Esophagus muscularis mucosa (tissue), 4 donors: ENCODE data around the gene CAMK2A. TPM values are rescaled to one million over a fixed set of nuclear protein-coding genes. Genes with fewer than 3 reads are reported as not detected.

Experiments
- DNase-seq: peaks from one replicate; pipeline ENCODE4 v3.0.0-alpha.2; 2017; ENCODE audit errors: extremely low spot score
- H3K27ac ChIP-seq, 4 donors: fragments of 200-600 bp; sonication (generic); replicated peaks in 1 of 4; 1 replicate in 3 of 4; 2 replicates in 1 of 4; pipeline ENCODE4 v1.5.1; 2016 to 2019; ENCODE audit warnings: mild to moderate bottlenecking in 1 of 4
- H3K27me3 ChIP-seq, 4 donors: fragments of 200-600 bp; sonication (generic); one replicate each; pipeline versions ENCODE4 v1.5.1 to v1.6.0; 2016 to 2019
- H3K36me3 ChIP-seq, 4 donors: fragments of 200-600 bp; sonication (generic); one replicate each; pipeline ENCODE4 v1.5.1; 2016 to 2019
- H3K4me1 ChIP-seq, 4 donors: fragments of 200-600 bp; sonication (generic); one replicate each; pipeline ENCODE4 v1.5.1; 2016 to 2019
- H3K4me3 ChIP-seq, 4 donors: fragments of 200-600 bp; sonication (generic); 1 replicate in 2 of 4; 2 replicates in 2 of 4; pipeline ENCODE4 v1.5.1; 2016 to 2019; ENCODE audit warnings: mild to moderate bottlenecking in 4 of 4, moderate library complexity in 1 of 4
- H3K9me3 ChIP-seq, 4 donors: fragments of 200-600 bp; sonication (generic); 1 replicate in 3 of 4; 2 replicates in 1 of 4; pipeline ENCODE4 v1.5.1; 2016 to 2019
- EP300 ChIP-seq: sonication (generic); formaldehyde crosslinking; IDR thresholded peaks from one replicate; pipeline ENCODE4 v1.6.1; 2017; ENCODE audit warnings: antibody characterized with exemption
- POLR2A ChIP-seq: fragments of 450-650 bp; IDR thresholded peaks from one replicate; pipeline ENCODE4 v1.6.1; 2017; ENCODE audit warnings: antibody characterized with exemption, moderate library complexity, mild to moderate bottlenecking, low read depth
- POLR2AphosphoS5 ChIP-seq, 2 donors: sonication (generic); formaldehyde crosslinking; IDR thresholded peaks; one replicate each; pipeline ENCODE4 v1.6.1; 2017; ENCODE audit warnings: antibody characterized with exemption in 2 of 2
- WGBS: methylation state at CpG from one replicate; pipeline ENCODE4 v1.1.5; 2018; 5-methylcytosine and 5-hydroxymethylcytosine counted together
- intact Hi-C: fragments of 100-400 bp; cut with DNase I; formaldehyde crosslinking; loops from one replicate; pipeline ENCODE4 v1.15.1; 2023
- total RNA-seq, 4 donors: library from RNA; depleted of rRNA; stranded (reverse); fragments of >200 nt; gene quantifications; one replicate each; pipeline versions ENCODE4 v1.1.0 to v1.2.1, GENCODE V29; 2016
- TF ChIP-seq, protein P1 (sequence below), 3 experiments: fragments of 200-600 bp in 2 of 3; fragments of 450-650 bp in 1 of 3; sonication (generic) in 2 of 3; IDR thresholded peaks; one replicate each; pipeline ENCODE4 v1.5.1; 2017 to 2019; ENCODE audit warnings: antibody characterized with exemption in 3 of 3, mild to moderate bottlenecking in 2 of 3, moderate library complexity in 1 of 3

CAMK2A gene
- total RNA-seq, 4 donors from 2014 or later = 2.5 to 8.0 (median 3.8) TPM

DNA sequence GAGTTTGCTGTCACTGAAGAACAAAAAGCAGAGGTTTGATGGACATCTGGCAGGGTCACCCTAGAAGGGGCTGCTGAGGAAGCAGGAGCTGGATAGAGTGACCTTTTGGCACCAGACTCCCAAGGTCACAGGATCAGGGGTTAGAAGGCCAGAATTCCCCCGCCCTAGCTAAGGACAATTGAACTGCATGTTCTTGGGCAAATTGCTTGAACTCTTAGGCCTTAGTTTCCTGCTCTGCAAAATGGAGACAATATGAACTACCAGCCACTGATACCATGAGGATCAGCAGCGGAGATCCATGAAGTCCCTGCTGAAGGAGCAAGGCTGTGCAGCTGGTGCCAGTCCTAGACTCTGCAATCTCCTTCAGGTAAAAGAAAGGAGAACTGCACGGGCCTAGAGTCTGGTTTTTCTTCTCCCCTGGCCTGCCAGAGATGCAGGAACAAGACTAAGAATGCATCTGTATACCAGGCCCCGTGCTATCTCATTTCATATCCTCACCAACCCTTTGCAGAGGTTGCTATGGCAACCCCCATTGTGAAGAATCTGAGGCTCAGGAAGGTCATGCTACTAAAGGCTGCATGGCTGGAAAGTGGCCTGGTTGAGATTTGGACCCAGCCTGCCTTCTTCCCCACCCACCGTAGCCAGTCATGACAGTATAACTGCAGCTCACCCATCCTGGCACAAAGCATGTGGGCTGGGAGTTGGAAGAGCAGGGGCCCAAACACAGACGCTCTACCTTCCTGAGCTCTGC, 33.7 kb downstream of the CAMK2A start:
- Histone ChIP-seq H3K27ac (no peak overlapping the region), H3K4me1 (no peaks in the 10 kb centered on the region), H3K36me3 (no peaks in the 10 kb centered on the region), H3K4me3 (no peak overlapping the region), H3K27me3 (no peaks in the 10 kb centered on the region), H3K9me3 (no peaks in the 10 kb centered on the region)
- intact Hi-C loops = no loop called here
- no peak for DNase-seq
- TF ChIP-seq EP300 = no peak
- TF ChIP-seq, protein P1, sequence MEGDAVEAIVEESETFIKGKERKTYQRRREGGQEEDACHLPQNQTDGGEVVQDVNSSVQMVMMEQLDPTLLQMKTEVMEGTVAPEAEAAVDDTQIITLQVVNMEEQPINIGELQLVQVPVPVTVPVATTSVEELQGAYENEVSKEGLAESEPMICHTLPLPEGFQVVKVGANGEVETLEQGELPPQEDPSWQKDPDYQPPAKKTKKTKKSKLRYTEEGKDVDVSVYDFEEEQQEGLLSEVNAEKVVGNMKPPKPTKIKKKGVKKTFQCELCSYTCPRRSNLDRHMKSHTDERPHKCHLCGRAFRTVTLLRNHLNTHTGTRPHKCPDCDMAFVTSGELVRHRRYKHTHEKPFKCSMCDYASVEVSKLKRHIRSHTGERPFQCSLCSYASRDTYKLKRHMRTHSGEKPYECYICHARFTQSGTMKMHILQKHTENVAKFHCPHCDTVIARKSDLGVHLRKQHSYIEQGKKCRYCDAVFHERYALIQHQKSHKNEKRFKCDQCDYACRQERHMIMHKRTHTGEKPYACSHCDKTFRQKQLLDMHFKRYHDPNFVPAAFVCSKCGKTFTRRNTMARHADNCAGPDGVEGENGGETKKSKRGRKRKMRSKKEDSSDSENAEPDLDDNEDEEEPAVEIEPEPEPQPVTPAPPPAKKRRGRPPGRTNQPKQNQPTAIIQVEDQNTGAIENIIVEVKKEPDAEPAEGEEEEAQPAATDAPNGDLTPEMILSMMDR (IDR thresholded peaks at IDR 0.05) = no peak
- no peak for TF ChIP-seq POLR2AphosphoS5 (IDR thresholded peaks at IDR 0.05)
- no peak for TF ChIP-seq POLR2A
- WGBS = 87% methylated on average over 5 of the region's 6 CpGs

DNA sequence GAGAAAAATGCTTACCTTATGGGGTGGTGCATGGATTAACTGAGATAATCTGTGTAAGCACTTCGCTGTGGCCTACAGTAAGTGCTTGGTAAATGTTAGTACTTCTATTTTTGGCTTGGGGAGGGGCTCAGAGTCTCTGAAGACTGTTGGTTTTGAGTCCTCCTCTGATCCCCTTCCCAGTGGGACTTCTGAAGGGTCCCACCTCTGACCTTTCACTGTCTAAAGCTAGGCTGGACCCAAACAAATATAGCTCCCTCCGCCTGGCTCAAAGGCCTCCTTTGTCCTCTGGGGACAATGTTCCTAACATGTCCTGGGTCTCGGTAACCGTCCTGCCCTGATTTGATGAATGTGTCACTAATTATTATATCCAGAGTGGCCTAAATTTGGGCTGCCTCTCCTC, 34.8 kb downstream of the CAMK2A start:
- Histone ChIP-seq H3K27ac (no peak overlapping the region), H3K27me3 (no peaks in the 10 kb centered on the region), H3K4me3 (no peak overlapping the region), H3K4me1 (no peaks in the 10 kb centered on the region), H3K36me3 (no peaks in the 10 kb centered on the region), H3K9me3 (no peaks in the 10 kb centered on the region)
- no peak for DNase-seq
- WGBS = 92% methylated on average over 4 of the region's 4 CpGs
- intact Hi-C loops = no loop called here
- TF ChIP-seq POLR2AphosphoS5 (IDR thresholded peaks at IDR 0.05) (no peak), EP300 (no peak), POLR2A (no peak)
- TF ChIP-seq, protein P1 (IDR thresholded peaks at IDR 0.05) = no peak

DNA sequence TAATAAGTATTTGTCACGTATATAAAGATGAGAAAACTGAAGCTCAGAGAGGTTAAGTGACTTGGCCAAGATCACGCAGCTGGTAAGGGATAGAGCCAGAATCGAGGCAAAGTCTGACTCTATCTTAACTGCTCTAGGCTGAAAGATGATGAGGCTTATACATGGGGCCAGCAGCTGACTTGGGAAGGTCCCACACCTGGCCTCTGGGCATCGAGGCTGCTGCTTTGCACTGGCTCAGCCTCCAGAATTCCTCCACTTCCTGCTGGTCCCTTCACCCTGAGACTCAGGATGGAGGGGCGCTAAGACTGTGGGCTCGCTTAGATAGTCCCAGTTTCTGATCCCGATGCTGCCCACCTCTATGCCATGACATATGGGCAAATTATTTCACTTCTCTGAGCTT, 35.2 kb downstream of the CAMK2A start:
- no peak overlapping the region for H3K27ac ChIP-seq
- H3K4me3 ChIP-seq = no peak overlapping the region
- no peak for DNase-seq
- no peak for TF ChIP-seq POLR2A
- H3K27me3 ChIP-seq = no peaks in the 10 kb centered on the region
- WGBS = 82% methylated on average over 7 of the region's 7 CpGs
- intact Hi-C loops = no loop called here
- H3K4me1 ChIP-seq = no peaks in the 10 kb centered on the region
- H3K9me3 ChIP-seq = no peaks in the 10 kb centered on the region
- no peaks in the 10 kb centered on the region for H3K36me3 ChIP-seq

DNA sequence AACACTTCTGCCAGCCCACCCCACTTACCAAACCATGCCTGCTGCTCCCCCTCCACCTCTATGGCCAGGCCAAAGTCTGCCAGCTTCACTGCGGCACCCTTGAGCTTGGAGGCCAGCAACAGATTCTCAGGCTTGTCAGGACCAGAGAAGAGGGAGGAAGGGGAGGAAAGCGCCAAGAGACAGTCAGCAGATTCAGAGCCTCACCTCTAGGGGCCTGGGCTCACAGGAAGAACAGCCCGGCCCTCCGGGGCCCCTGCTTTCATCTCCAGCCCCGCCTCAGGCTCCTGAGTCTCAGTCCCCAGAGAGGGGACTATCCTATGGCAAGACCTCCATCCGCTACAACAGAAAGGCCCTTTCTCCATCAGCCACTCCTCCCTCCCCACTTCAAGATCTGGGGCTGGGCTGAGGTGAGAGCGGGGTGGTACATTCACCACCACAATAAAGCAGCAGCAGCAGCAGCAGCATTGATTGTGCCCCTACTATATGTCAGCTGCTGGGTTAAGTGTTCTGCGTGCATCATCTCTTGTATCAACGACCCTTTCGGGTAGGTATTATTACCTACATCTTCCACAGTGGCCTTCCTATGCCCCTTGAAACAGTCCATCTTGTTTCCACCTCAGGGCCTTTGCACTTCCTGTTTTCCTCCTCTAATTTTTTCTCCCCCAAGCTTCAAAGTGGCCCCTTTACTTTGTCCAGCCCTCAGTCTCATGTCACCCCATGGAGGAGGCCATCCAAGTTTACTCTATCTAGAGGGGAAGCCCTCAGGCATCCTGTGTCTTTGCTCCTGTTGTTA, 36.0 kb downstream of the CAMK2A start:
- Histone ChIP-seq H3K4me3 (no peak overlapping the region), H3K4me1 (no peaks in the 10 kb centered on the region), H3K27me3 (no peaks in the 10 kb centered on the region), H3K36me3 (no peaks in the 10 kb centered on the region), H3K27ac (no peak overlapping the region), H3K9me3 (no peaks in the 10 kb centered on the region)
- intact Hi-C loops = no loop called here
- TF ChIP-seq EP300 (no peak), POLR2AphosphoS5 (IDR thresholded peaks at IDR 0.05) (no peak), POLR2A (no peak)
- TF ChIP-seq, protein P1 (IDR thresholded peaks at IDR 0.05) = no peak
- no peak for DNase-seq
- WGBS = 92% methylated on average over 4 of the region's 10 CpGs

DNA sequence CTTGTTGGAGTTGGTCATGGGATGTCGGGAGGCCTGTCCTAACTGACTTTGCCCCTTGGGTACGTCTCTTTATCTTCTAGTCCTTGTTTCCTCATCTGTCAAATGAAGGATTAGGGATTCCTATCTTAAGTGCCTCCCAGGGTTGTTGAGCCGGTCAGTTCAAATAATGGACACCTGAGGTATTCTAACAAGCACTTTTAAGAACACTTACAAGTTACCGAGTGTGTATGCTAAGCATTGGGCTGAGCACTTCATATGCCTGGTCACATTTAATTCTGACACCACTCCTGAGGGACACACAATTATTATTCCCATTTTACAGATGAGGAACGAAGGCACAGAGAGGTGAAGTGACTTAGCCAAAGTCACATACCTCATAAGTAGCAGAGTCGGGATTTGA, 37.1 kb downstream of the CAMK2A start:
- Histone ChIP-seq H3K4me3 (no peak overlapping the region), H3K9me3 (no peaks in the 10 kb centered on the region), H3K36me3 (no peaks in the 10 kb centered on the region), H3K4me1 (no peaks in the 10 kb centered on the region), H3K27ac (no peak overlapping the region), H3K27me3 (no peaks in the 10 kb centered on the region)
- no peak for DNase-seq
- WGBS = 94% methylated on average over 6 of the region's 6 CpGs
- intact Hi-C loops = no loop called here
- TF ChIP-seq, protein P1 (IDR thresholded peaks at IDR 0.05) = no peak
- TF ChIP-seq POLR2AphosphoS5 (IDR thresholded peaks at IDR 0.05) (no peak), EP300 (no peak), POLR2A (no peak)
